ENCODE measurements around the gene FUS. TPM values are rescaled to one million over a fixed set of nuclear protein-coding genes. Genes with fewer than 3 reads are reported as not detected.
"Not testable (repeated sequence)": the region's sequence is repeated elsewhere in the genome, so short reads cannot be mapped to it uniquely, and the experiment has no call there.

Gene FUS
- total RNA-seq, 4 donors from 2014 or later = 30.2 to 97.8 (median 55.1) TPM

DNA sequence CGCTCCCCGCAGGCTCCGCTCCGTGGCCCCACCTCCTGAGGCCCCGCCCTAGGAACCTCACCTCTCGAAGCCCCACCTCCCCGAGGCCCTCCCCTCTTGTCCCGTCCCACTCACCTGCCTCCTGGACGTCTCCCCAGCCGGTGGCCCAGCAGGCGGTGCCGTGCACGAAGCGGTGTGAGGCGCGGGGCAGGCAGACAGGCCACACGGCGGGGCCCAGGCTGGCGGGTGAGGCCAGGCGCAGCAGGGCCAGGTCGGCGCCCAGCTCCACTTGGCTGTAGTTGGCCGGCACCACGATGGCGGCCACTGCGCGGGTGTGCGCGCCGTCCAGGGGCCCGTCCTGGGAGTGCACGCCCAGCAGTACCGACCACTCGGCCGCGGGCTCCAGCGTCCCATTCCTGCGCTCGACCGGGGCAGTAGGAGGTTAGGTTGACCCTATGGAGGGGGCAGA lies 31.6 kb upstream of the FUS start:
- Histone ChIP-seq H3K4me1 (peaks cover 4 to 27% (median 5%) of the 10 kb centered on the region in 3 donors), H3K9me3 (no peaks in the 10 kb centered on the region), H3K4me3 (peak overlapping the region in 3 of 4 donors; percentile 15 to 49 (median 21)), H3K36me3 (no peaks in the 10 kb centered on the region), H3K27me3 (peaks cover 0 to 51% (median 0%) of the 10 kb centered on the region in 4 donors), H3K27ac (no peak overlapping the region)
- intact Hi-C loops (cut with DNase I) = no loop called here
- 27% methylated on average over 7 of the region's 40 CpGs; no CpG with 5 or more reads in 1 of the 2 donors for WGBS, 2 donors
- DNase-seq = no peak
- no peak for TF ChIP-seq POLR2A (IDR thresholded peaks at IDR 0.05)
- peak in 1 of 6 experiments; percentile 28 for TF ChIP-seq CTCF (IDR thresholded peaks at IDR 0.05)

- Histone ChIP-seq H3K4me1 (peaks cover 4 to 21% (median 4%) of the 10 kb centered on the region in 3 donors), H3K36me3 (no peaks in the 10 kb centered on the region), H3K27me3 (peaks cover 0 to 51% (median 0%) of the 10 kb centered on the region in 4 donors), H3K4me3 (no peak overlapping the region), H3K9me3 (no peaks in the 10 kb centered on the region), H3K27ac (no peak overlapping the region)
- intact Hi-C loops (cut with DNase I) = no loop called here
- WGBS, 2 donors = 67 to 86% methylated on average over 1 to 8 of the region's 25 CpGs
- no peak for DNase-seq
- TF ChIP-seq CTCF (IDR thresholded peaks at IDR 0.05) = no peak
- no peak for TF ChIP-seq POLR2A (IDR thresholded peaks at IDR 0.05)
Measured at GRCh38 chr16:31148896-31149295, 31.0 kb upstream of the FUS start.

DNA sequence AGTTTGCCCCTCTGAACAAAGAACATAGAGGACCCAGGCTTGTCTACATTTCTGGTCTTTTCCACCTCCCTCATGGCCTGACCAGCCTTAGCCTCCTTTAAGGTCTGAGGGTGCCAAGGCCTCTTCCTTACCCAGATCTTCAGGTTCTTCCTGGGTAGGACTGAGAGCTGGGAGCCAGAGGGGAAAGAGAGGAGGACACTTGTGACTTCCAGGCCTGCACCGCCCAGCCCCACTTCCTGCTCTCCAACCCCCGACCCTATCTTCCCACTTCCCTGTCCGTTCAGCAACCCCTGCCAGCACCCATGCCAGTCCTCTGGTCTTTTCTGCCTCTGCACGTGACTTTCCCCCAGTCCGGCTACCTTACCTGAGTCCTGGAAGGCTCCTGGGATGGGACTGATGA lies 30.6 kb upstream of the FUS start:
- intact Hi-C loops (cut with DNase I) = no loop called here
- H3K27me3 ChIP-seq = peaks cover 0 to 51% (median 0%) of the 10 kb centered on the region in 4 donors
- no peaks in the 10 kb centered on the region for H3K9me3 ChIP-seq
- peak overlapping the region in 2 of 4 donors; percentile 13 to 29 for H3K27ac ChIP-seq
- no peak overlapping the region for H3K4me3 ChIP-seq
- no peak for DNase-seq
- TF ChIP-seq POLR2A (IDR thresholded peaks at IDR 0.05) (no peak), CTCF (IDR thresholded peaks at IDR 0.05) (no peak)
- H3K36me3 ChIP-seq = no peaks in the 10 kb centered on the region
- peaks cover 4 to 16% (median 4%) of the 10 kb centered on the region in 3 donors for H3K4me1 ChIP-seq
- 77 to 83% methylated on average over 5 of the region's 5 CpGs for WGBS, 2 donors

DNA sequence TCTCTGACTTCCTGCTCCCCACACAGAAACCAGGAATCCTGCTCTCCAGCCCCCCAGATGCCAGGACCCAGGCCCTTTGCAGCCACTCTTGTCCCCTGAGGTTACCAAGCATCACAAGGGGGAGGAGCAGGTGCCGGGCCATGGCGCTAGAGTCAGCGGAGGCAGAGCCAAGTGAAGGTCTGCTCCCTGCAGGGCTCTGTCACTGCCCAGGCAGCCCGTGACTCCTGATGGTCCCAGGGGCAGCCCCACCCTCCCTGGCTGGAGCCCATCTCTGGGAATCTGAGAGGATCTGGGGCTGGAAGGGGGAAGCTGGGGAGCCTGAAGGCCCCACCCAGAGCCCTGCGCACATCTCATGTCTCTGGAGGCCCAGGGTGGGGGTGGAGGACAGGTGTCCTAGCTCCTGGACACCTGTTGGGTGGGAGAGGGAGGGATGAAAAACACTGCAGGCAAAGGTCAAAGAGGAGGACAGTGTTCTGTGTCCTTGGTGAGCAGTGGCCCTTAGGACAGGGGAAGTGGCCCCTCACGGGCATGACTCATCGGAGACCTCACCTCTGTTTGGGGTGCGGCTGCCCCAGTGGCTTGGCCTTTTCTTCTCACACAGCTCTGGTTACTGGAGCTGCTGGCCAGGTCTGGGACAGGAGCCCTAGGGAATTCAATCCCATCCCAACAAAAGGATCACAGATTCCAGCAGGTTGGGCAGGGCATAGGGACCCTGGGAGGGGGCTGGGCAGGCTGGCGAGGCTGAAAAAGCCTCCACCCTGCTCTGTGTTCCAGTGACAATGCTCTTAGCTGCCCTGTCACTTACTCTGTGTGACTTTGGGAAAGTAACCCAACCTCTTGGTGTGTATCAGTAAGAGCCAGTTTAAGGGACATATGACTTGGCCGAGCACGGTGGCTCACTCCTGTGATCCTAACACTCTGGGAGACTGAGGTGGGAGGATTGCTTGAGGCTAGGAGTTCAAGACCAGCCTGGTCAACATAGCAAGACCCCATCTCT lies 29.7 kb upstream of the FUS start, which contains the start of gene PRSS36:
TSS of gene PRSS36 (minus strand) at position 173 of the 997 bp plus-strand sequence. CDS start at position 142, 31 bp downstream.
- Histone ChIP-seq H3K36me3 (no peaks in the 10 kb centered on the region), H3K9me3 (no peaks in the 10 kb centered on the region), H3K27me3 (peaks cover 0 to 52% (median 0%) of the 10 kb centered on the region in 4 donors), H3K4me3 (no peak within 1 kb of the TSS), H3K27ac (peak within 1 kb of the TSS in 2 of 4 donors; percentile 13 to 29), H3K4me1 (peaks cover 4 to 15% (median 4%) of the 10 kb centered on the region in 3 donors)
- intact Hi-C loops (cut with DNase I) = no loop called here
- no peak for DNase-seq
- 50 to 85% methylated on average over 1 to 6 of the region's 11 CpGs for WGBS, 2 donors
- no peak for TF ChIP-seq CTCF (IDR thresholded peaks at IDR 0.05)
- TF ChIP-seq POLR2A (IDR thresholded peaks at IDR 0.05) = no peak

GRCh38 chr16:31150976-31151375 lies 29.0 kb upstream of the FUS start:
- WGBS, 2 donors = 61 to 71% methylated on average over 4 to 6 of the region's 6 CpGs
- DNase-seq; H3K9me3 ChIP-seq; H3K27ac ChIP-seq; H3K4me3 ChIP-seq; intact Hi-C loops (cut with DNase I); H3K36me3 ChIP-seq: not testable (repeated sequence)
- peaks cover 0 to 57% (median 0%) of the 10 kb centered on the region in 4 donors for H3K27me3 ChIP-seq
- peaks cover 4 to 15% (median 4%) of the 10 kb centered on the region in 3 donors for H3K4me1 ChIP-seq
